HG02973 (cell line): Measurements from ENCODE around the gene GMPPA.
A peak's percentile ranks its signal among the peaks of the same experiment; 100 is the strongest.

Experiments used
- ATAC-seq: cut with Tn5 transposase; IDR thresholded peaks from one replicate; pipeline ENCODE4 v1.9.1; 2021; ENCODE audit warnings: moderate library complexity; ENCODE audit not compliant: unreplicated experiment

The GMPPA gene

DNA sequence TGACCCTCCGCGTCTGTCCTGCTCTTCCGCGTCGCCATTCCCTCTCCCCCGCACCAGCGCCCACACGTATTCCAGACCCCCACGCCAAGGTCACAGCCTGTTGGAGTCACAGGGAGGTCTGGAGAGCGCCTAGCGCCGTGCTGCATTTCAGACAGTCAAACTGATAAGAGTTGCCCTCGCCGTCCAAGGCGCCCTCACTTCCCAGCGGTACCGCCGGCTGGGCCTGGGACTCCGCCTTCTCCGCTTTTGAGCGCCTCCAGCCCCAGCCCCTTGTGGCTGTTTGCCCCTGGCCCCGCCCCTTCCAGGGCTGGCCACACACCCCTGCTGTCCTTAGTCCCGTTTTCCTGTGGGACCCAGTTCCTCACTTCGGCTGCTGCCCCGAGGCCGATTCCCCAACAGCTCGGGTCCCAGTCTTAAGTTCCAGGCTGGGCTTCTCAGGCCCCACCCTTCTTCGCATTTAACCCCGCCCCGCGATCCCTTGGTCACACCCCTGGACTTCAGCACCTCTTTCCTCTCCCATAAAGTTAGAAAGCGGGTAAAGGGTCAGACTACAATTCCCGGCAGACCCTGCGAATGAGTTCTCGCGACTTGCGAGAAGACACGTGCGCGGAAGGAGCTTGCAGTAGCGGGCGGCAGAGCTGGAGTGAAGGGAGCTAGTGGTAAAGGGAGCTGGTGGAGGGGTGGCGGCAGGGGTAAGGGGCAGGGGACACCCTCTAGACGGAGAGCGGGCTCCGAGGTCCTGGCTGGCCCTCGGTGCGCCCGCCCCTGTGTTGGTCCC lies at the start of gene GMPPA:
GMPPA (plus strand) TSS at position 612 of the 778 bp plus-strand sequence. CDS start 1,085 bp downstream, outside the sequence.
- peak; percentile 94 for ATAC-seq

GRCh38 chr2:219449609-219450008 lies 49.1 kb upstream of the GMPPA start:
- no peak for ATAC-seq

DNA sequence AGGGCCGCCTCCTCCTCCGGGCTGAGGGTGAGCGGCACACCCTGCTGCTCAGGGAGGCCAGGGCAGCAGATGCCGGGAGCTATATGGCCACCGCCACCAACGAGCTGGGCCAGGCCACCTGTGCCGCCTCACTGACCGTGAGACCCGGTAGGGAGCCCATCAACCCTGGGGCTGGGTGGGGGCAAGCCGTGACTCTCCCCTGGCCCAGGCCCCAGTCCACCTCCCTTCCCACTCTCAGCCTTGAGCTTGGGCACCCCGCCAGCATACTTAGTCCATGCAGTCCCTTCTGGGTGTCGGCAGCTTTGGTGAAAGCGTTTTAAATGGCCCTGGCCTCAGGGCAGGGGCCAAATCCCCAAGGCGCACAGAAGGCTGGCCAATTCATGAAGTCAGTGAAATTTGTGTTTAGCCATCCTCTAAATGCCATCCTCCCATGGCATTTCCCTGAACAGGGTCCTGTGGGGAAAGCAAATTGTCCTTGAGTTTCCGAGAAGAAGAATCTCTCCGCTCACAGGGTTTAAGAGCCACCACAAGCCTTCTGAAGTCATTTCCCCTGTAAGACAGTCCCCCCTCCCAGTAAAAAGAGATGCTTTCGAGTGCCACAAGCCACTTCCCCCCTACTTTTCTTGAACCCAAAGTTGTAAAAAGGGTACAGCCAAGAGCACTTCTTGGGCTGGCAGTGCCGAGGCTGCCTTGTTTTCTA lies 46.9 kb upstream of the GMPPA start:
- ATAC-seq: no peak

DNA sequence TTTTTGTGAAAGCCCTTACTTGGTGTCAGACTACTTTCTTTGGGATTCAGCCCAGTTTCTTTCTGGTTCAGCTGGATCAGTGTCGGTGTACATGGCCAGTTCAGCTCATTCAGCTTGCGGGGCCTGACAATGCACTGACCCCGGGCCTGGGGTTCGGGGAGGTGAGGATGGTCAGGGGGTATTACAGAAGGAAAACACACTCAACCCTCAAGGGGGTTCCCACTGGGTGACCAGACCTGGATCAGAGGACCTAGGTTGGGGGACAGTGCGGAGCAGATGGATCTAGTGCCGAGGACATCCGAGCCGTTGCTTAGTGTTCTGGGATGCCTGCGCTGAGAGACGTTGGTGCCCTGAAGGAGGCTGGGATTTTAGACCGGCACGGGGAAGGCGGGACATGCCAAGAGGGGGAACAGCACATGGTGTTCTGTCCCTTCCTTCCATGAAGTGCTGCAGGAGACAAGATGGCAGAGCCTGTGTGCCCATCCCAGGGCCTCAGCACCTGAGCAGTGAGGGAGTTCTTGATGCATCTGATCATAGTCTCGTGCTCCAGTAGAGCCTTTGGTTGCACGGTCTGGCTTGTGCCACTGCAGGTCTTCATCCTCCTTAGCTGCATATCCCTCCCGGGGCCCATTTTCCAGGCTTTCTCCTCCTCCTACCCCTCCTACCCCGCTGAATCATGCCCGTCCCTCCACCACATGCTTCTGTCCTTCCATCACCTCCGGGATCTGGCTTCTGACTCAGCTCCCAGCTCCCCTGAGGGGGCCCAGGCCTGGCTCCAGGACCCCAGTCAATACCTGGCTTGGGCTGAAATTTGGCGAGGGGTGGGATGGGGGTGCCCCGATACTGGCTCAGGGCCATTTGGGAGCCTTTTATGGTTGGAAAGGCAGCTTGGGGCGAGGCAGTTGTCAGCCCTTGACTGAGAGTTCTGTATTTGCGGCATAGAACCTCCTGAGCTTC lies 46.1 kb upstream of the GMPPA start:
- no peak for ATAC-seq

- ATAC-seq: no peak
Measured at GRCh38 chr2:219453671-219454590, 44.8 kb upstream of the GMPPA start.

DNA sequence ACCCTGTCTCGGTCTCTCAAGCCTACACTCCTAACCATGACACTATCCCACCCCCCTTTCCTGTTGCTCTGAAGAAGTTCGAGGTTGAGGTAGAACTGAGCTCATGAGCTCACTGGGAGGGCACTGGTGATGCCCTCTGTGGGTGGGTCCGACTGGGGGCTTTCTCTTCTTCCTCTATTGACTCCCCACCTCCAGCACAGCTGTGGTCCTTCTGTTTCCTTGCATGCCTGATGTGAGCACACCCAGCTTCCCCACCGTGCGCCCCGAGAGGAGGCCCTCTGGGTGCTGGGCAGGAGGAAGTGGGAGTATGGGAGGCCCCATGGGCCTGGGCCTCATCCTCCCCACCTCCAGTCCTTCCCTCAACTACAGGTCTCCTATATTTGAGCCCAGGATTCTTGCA lies 43.1 kb upstream of the GMPPA start:
- ATAC-seq: no peak

DNA sequence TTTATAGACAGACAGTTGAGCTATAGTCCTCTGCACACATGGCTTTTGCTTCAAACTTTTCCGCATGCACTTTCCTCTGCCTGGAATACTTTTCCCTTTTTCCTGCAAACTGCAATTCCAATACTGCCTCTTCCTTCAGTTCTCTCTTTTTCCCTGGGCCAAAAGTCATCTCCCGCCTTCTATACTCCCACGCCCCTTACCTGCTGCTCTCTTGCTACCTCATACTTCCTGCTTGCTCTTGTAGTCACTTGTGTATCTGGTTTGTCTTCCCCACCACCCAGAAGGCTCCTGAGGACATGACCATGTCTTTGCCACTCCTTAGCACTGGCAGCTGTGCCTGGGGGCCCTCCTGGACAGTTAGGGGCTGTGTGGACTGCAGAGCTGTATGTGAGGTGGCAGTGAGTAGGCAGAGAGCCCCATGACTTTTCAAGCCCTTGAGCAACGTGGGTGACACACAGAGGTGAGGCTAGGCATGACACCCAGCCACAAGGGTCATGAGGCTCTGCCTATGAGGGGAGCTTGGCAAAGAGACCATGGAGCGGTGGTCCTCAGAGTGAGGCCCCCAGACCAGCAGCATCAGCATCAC lies 40.8 kb upstream of the GMPPA start:
- ATAC-seq: no peak

DNA sequence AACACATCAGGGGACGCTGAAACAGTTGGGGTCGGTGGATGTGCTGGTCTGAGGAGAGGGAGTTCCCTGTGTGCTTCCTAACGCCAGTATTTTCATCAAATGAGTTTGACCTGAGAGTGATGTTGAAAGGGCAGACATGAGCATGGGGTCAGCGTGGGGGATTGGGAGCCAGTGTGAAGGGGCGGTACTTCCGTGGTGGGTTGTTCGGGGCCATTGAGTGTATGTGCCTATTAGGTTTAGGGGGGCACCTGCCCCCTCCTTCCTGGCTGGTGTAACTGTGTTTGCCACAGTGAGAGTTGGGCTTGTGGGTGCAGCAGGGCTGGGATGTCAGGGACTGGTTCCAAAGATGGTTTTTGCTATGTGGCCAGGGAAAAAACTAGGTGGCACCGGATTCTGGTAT lies 39.7 kb upstream of the GMPPA start:
- no peak for ATAC-seq

GRCh38 chr2:219459460-219460311 lies 39.0 kb upstream of the GMPPA start:
- peak; percentile 69 for ATAC-seq

- no peak for ATAC-seq
Measured at GRCh38 chr2:219460424-219460926, 38.2 kb upstream of the GMPPA start.

- no peak for ATAC-seq
Measured at GRCh38 chr2:219461047-219461514, 37.6 kb upstream of the GMPPA start.

- ATAC-seq: no peak
Measured at GRCh38 chr2:219461669-219462068, 37.0 kb upstream of the GMPPA start.

- ATAC-seq: no peak
Measured at GRCh38 chr2:219462349-219462748, 36.3 kb upstream of the GMPPA start.

DNA sequence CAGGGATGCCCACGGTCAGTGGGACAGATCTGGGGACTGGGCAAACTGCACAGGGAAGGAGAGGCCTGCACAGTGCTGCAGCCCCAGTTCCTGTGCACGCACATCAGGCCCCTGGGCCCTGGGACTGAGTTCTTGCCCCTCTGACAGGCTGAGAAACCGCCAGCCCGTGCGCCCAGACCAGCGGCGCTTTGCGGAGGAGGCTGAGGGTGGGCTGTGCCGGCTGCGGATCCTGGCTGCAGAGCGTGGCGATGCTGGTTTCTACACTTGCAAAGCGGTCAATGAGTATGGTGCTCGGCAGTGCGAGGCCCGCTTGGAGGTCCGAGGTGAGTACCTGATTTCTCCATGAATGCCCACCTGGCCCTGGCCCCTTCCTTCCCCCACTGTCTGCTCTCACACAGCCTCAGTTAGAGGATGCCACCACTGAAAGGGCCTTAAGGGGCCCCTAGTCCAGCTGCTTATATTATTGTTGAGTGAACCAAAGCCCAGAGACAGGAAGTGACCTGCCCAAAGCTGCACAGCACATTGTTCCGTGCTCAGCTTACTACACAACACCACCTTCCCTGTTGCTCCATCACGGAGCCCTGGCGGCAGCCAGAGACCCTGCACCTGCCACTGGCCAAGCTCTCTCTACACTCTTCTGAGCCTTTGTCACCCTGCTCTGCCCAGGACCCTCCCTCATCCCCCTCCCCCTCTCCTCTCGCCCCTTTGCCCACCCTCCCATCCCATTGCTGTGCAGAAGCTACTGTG lies 34.2 kb upstream of the GMPPA start:
- no peak for ATAC-seq

DNA sequence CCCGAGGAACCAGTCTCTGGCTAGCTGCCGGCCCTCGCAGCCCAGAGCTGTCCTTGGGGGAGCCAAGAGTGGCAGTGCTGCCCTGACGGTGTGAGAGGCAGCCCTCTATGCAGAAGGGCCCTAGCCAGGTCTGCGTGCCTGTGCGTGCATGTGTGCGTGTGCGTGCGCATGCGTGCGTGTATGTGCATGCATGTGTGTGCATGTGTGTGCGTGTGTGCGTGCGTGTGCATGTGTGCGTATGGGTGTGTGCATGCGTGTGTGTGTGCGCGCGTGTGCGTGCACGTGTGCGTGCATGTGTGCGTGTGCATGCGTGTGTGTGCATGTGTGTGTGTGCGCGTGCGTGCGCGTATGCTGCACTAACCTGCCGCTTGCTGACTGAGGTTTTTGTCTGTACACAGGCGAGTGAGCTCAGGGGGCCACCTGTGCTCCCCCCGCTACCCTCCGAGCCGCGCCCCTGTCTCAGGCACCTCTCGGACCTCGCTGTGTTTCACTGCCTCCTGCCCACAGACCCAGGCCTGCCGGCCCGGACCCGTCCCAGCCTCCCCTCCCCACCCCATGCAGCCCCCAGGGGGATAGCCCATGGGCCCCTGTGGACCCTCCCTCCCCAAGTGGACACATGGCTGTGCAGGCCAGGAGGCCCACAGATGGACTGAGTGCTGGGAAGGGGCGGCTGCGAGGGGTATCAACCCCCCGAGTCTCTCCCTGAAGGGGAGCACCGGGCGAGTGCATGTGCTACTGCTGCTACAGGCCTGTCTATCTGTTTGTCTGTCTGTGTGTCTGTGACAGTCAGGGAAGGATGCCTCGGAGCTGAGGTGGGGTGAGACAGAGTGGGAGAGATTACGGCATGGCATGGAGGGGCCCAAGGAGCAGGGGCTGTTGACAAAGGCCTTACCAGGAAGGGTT lies 32.8 kb upstream of the GMPPA start:
- ATAC-seq: no peak

DNA sequence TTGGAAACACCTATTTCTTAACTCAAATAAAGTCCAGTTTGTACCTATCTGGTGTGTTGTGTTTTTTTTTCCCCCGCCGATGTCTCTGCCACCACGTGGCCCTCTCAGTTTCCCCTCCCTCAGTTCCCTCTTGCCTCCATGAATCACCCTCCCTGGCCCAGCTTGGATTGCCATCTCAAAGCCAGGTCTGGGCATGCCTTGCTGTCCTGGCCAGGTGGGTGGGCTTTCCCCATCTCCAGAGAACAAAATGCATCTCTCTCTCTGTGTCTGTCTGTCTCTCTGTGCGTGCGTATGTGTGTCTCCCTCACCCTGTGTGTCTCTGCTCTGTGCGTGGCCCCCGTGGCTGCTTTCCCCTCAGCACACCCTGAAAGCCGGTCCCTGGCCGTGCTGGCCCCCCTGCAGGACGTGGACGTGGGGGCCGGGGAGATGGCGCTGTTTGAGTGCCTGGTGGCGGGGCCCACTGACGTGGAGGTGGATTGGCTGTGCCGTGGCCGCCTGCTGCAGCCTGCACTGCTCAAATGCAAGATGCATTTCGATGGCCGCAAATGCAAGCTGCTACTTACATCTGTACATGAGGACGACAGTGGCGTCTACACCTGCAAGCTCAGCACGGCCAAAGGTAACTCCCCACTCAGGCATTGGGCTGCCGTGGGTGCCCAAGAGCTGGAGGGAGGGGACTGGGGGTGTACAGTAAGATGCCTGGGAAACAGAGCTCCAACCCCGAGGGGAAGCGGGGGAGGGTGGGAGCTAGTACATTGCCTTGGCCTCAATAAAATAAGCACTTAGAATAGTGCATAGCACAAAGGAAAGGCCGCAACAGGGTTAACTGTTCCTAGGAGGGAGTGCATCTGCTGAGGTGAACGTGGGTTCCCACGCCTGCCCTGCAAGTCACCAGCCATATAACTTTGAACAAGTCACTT lies 31.6 kb upstream of the GMPPA start:
- no peak for ATAC-seq
